SK-N-DZ (cell line): ENCODE measurements around the gene TFAP2A.

Source experiments
- small RNA-seq, 2 experiments: library from RNA; depleted of rRNA; stranded (forward); fragments of <200 nt; gene quantifications; one replicate each; pipeline ENCODE3, GENCODE V24; 2014

TFAP2A gene

Small RNAs within 50 kb of the gene (small RNA-seq; reads per million reads assigned to genes)
- gene MIR5689 = 0 reads per million in 2 experiments
